Brain microvascular endothelial cell (primary cell): ENCODE data around the gene CEP104.
A peak's percentile ranks its signal among the peaks of the same experiment; 100 is the strongest.

ENCODE experiments used
- DNase-seq: peaks from one replicate; pipeline ENCODE4 v3.0.0-alpha.2; 2020
- H3K27ac ChIP-seq: fragments of 250-450 bp; sonication (Bioruptor Pico); 2 replicates; pipeline ENCODE4 v1.5.1; 2020; ENCODE audit warnings: mild to moderate bottlenecking, moderate library complexity
- H3K27me3 ChIP-seq: fragments of 250-450 bp; sonication (Bioruptor Pico); replicated peaks from 2 replicates; pipeline ENCODE4 v1.5.1; 2020; ENCODE audit warnings: mild to moderate bottlenecking
- H3K36me3 ChIP-seq: fragments of 250-450 bp; sonication (Bioruptor Pico); replicated peaks from 2 replicates; pipeline ENCODE4 v1.5.1; 2020; ENCODE audit warnings: mild to moderate bottlenecking
- H3K4me3 ChIP-seq: 2 replicates; pipeline ENCODE4 v1.5.1; 2011; ENCODE audit warnings: low read depth, mild to moderate bottlenecking, control low read depth, low read length, moderate library complexity
- CTCF ChIP-seq: IDR thresholded peaks from 2 replicates; pipeline ENCODE4 v1.5.1; 2011; ENCODE audit warnings: low read depth, mild to moderate bottlenecking, moderate library complexity, low read length, control low read depth, inconsistent platforms; ENCODE audit errors: missing control alignments
- in situ Hi-C: cut with HindIII; loops from 2 replicates; pipeline ENCODE4 v1.10.0; 2017; ENCODE audit warnings: low sequenced_read_pairs, low pct_ligation_motif_present

CEP104 gene

DNA sequence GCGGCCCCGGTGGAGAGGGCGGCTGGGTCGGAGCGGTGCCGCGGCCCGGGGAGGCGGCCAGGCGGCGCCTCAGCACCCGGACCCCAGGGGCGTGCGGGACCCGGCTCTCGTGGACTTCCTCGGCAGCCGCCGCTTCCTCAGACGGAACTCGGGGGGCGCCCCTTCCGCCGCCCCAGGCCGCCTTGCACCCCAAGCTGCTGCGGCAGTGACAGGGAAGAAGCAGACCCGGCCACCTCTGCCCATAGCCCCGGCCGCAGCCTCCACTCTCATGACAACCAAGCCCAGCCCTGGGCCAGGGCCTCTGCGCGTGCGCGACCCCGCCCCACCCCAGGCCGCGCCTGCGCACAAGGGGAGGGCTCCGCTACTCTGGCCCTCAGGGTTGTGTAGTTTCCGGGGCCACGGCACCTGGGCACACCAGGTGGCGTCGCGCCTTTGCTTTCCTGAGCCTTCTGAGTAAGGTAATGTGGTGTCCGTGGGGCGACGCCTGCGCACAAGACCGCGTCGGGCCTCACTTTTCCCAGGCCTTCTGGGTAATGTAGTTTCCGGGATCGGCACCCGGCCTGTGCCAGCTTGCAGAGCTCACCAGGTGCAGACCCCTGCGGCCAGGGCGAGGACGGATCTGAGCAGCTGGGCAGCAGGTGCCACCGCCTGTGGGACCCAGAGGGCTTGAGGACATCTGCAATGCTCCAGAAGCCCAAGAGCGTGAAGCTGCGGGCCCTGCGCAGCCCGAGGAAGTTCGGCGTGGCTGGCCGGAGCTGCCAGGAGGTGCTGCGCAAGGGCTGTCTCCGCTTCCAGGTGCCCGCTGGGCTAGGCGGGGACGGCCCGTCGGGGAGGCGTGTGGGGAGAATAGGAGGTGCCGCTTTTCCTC is at the start of gene CEP104, which contains the start of gene DFFB:
CEP104 (minus strand) TSS at position 289 of the 868 bp plus-strand sequence. CDS start 4,804 bp downstream, outside the sequence.
DFFB (plus strand) TSS at position 554 of the 868 bp plus-strand sequence; CDS start at position 682, 128 bp downstream.
- no peaks in the 10 kb centered on the region for H3K27me3 ChIP-seq
- TF ChIP-seq CTCF: no peak
- no peaks in the 10 kb centered on the region for H3K36me3 ChIP-seq
- H3K27ac ChIP-seq: peak within 1 kb of the TSS; percentile 41
- H3K4me3 ChIP-seq: peak within 1 kb of the TSS; percentile 96
- peak; percentile 66 for DNase-seq
- in situ Hi-C loops: no loop called here

DNA sequence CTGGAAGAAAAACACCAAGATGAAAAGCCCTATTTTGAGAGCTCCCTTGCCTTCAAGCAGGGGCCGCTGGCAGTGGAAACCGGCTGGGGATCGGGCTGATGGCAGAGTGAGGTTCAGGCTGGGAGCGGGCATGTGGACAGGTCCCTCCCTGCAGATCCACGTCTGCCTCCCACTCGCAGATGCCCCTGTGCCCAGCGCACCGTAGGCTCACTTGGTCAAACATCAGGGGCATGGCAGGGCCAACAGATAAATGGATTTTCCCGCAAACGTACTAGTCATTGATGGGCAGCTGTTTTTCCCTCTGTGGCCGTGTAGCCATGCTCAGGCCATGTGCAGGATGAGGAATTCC is 49.6 kb upstream of the CEP104 start:
- Histone ChIP-seq H3K27me3 (no peaks in the 10 kb centered on the region), H3K36me3 (no peaks in the 10 kb centered on the region), H3K4me3 (no peak overlapping the region), H3K27ac (no peak overlapping the region)
- no peak for DNase-seq
- no peak for TF ChIP-seq CTCF
- in situ Hi-C loops: no loop called here

- no peaks in the 10 kb centered on the region for H3K36me3 ChIP-seq
- H3K27me3 ChIP-seq: no peaks in the 10 kb centered on the region
- H3K4me3 ChIP-seq: no peak overlapping the region
- in situ Hi-C loops: no loop called here
- TF ChIP-seq CTCF: no peak
- no peak overlapping the region for H3K27ac ChIP-seq
- DNase-seq: no peak
These were observed 49.1 kb upstream of the CEP104 start for GRCh38 chr1:3905953-3906671.

GRCh38 chr1:3905266-3905952 is 48.4 kb upstream of the CEP104 start:
- no peak for TF ChIP-seq CTCF

GRCh38 chr1:3904843-3905185 is 47.8 kb upstream of the CEP104 start:
- TF ChIP-seq CTCF: no peak
- no peak overlapping the region for H3K27ac ChIP-seq
- H3K4me3 ChIP-seq: no peak overlapping the region
- no peaks in the 10 kb centered on the region for H3K36me3 ChIP-seq
- in situ Hi-C loops: no loop called here
- no peaks in the 10 kb centered on the region for H3K27me3 ChIP-seq
- DNase-seq: no peak

More at GRCh38 chr1:3905266-3905952, 48.4 kb upstream of the CEP104 start:
- in situ Hi-C loops: no loop called here
- Histone ChIP-seq H3K27me3 (no peaks in the 10 kb centered on the region), H3K36me3 (no peaks in the 10 kb centered on the region), H3K27ac (no peak overlapping the region), H3K4me3 (no peak overlapping the region)
- no peak for DNase-seq
